HFF-Myc (cell line): Measurements from ENCODE around the gene RNF157.

Experiments used
- DNase-seq: peaks from one replicate; pipeline ENCODE4 v3.0.0-alpha.2; 2011; ENCODE audit warnings: low read depth; ENCODE audit errors: extremely low read depth
- H3K4me3 ChIP-seq: replicated peaks from 2 replicates; pipeline ENCODE4 v1.5.1; 2011; ENCODE audit warnings: low read depth, mild to moderate bottlenecking, control low read depth, low read length
- CTCF ChIP-seq: IDR thresholded peaks from 2 replicates; pipeline ENCODE4 v1.5.1; 2012; ENCODE audit warnings: mild to moderate bottlenecking, low read depth, low read length, control low read depth; ENCODE audit errors: missing control alignments

Gene RNF157

GRCh38 chr17:76170114-76170513 lies 70.2 kb downstream of the RNF157 start:
- H3K4me3 ChIP-seq = no peak overlapping the region
- TF ChIP-seq CTCF = no peak
- no peak for DNase-seq

GRCh38 chr17:76166906-76167305 lies 73.4 kb downstream of the RNF157 start:
- DNase-seq = no peak
- TF ChIP-seq CTCF = no peak
- no peak overlapping the region for H3K4me3 ChIP-seq

- no peak for TF ChIP-seq CTCF
- no peak for DNase-seq
- no peak overlapping the region for H3K4me3 ChIP-seq
Observed at GRCh38 chr17:76166168-76166567, 74.1 kb downstream of the RNF157 start.

GRCh38 chr17:76164331-76164730 lies 76.0 kb downstream of the RNF157 start:
- TF ChIP-seq CTCF = no peak
- H3K4me3 ChIP-seq = no peak overlapping the region
- DNase-seq = no peak

GRCh38 chr17:76163919-76164318 lies 76.4 kb downstream of the RNF157 start:
- no peak for DNase-seq
- no peak overlapping the region for H3K4me3 ChIP-seq
- no peak for TF ChIP-seq CTCF

GRCh38 chr17:76161619-76162266 lies 78.5 kb downstream of the RNF157 start:
- no peak for TF ChIP-seq CTCF
- no peak overlapping the region for H3K4me3 ChIP-seq
- no peak for DNase-seq
